Measurements from ENCODE around the gene KLHL13.

KLHL13 gene

DNA sequence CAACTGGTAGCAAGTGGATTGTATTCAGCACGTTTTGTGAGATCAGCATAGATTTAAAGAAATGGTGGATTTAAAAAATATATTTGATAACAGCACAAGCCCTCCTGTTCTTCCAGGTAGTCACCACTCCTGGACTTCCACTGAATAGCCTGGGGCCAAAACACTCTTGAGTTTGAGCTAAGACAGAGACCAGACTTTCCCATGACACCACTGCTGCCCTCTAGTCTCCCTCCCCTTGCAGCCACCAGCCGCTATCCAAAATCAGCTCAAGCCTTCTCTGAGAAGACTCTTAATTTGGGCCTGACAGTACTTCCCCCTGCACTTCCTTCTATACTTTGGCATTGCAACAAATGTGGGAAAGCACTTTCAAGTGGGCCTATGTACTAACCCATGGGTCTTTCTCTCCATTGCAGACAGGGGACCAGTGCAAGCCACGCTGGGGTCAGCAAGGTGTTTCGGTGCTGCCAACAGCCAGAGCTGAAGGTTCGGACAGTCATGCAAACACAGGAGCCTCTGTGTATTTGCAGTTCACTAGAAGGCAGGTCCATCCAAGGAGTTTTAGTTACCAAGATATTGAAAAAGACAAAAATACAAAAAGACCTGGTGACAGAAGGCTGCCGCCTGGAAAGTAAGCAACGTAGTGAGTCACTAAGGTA lies 40.5 kb upstream of the KLHL13 start:
- TF ChIP-seq CSDC2 (CRISPR knock-in tag; IDR thresholded peaks at IDR 0.05) = no peak
- TF ChIP-seq, protein P1, sequence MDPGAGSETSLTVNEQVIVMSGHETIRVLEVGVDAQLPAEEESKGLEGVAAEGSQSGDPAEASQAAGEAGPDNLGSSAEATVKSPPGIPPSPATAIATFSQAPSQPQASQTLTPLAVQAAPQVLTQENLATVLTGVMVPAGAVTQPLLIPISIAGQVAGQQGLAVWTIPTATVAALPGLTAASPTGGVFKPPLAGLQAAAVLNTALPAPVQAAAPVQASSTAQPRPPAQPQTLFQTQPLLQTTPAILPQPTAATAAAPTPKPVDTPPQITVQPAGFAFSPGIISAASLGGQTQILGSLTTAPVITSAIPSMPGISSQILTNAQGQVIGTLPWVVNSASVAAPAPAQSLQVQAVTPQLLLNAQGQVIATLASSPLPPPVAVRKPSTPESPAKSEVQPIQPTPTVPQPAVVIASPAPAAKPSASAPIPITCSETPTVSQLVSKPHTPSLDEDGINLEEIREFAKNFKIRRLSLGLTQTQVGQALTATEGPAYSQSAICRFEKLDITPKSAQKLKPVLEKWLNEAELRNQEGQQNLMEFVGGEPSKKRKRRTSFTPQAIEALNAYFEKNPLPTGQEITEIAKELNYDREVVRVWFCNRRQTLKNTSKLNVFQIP (CRISPR knock-in tag; IDR thresholded peaks at IDR 0.05; ENCODE audit: borderline replicate concordance, low read depth) = no peak
- TF ChIP-seq, protein P2, sequence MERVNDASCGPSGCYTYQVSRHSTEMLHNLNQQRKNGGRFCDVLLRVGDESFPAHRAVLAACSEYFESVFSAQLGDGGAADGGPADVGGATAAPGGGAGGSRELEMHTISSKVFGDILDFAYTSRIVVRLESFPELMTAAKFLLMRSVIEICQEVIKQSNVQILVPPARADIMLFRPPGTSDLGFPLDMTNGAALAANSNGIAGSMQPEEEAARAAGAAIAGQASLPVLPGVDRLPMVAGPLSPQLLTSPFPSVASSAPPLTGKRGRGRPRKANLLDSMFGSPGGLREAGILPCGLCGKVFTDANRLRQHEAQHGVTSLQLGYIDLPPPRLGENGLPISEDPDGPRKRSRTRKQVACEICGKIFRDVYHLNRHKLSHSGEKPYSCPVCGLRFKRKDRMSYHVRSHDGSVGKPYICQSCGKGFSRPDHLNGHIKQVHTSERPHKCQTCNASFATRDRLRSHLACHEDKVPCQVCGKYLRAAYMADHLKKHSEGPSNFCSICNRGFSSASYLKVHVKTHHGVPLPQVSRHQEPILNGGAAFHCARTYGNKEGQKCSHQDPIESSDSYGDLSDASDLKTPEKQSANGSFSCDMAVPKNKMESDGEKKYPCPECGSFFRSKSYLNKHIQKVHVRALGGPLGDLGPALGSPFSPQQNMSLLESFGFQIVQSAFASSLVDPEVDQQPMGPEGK (CRISPR knock-in tag; IDR thresholded peaks at IDR 0.05; ENCODE audit: borderline replicate concordance) = no peak
- TF ChIP-seq ZC3H10 (CRISPR knock-in tag; IDR thresholded peaks at IDR 0.05) = no peak
- TF ChIP-seq ZFP30 (CRISPR knock-in tag; IDR thresholded peaks at IDR 0.05) = no peak
- no peak for TF ChIP-seq BACH2 (CRISPR knock-in tag; IDR thresholded peaks at IDR 0.05; ENCODE audit: borderline replicate concordance)
- TF ChIP-seq ZNF70 (CRISPR knock-in tag; IDR thresholded peaks at IDR 0.05) = no peak
- TF ChIP-seq, protein P3, sequence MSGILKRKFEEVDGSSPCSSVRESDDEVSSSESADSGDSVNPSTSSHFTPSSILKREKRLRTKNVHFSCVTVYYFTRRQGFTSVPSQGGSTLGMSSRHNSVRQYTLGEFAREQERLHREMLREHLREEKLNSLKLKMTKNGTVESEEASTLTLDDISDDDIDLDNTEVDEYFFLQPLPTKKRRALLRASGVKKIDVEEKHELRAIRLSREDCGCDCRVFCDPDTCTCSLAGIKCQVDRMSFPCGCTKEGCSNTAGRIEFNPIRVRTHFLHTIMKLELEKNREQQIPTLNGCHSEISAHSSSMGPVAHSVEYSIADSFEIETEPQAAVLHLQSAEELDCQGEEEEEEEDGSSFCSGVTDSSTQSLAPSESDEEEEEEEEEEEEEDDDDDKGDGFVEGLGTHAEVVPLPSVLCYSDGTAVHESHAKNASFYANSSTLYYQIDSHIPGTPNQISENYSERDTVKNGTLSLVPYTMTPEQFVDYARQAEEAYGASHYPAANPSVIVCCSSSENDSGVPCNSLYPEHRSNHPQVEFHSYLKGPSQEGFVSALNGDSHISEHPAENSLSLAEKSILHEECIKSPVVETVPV (CRISPR knock-in tag; IDR thresholded peaks at IDR 0.05) = no peak
- TF ChIP-seq, protein P4, sequence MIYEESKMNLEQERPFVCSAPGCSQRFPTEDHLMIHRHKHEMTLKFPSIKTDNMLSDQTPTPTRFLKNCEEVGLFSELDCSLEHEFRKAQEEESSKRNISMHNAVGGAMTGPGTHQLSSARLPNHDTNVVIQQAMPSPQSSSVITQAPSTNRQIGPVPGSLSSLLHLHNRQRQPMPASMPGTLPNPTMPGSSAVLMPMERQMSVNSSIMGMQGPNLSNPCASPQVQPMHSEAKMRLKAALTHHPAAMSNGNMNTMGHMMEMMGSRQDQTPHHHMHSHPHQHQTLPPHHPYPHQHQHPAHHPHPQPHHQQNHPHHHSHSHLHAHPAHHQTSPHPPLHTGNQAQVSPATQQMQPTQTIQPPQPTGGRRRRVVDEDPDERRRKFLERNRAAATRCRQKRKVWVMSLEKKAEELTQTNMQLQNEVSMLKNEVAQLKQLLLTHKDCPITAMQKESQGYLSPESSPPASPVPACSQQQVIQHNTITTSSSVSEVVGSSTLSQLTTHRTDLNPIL (CRISPR knock-in tag; IDR thresholded peaks at IDR 0.05; ENCODE audit: low read depth) = no peak
- TF ChIP-seq ZNF565 (CRISPR knock-in tag; conservative IDR thresholded peaks at IDR 0.05; ENCODE audit: low read depth) = no peak
- no peak for TF ChIP-seq GLIS3 (CRISPR knock-in tag; IDR thresholded peaks at IDR 0.05)
- no peak for TF ChIP-seq ZNF8 (CRISPR knock-in tag; IDR thresholded peaks at IDR 0.05)
- no peak for TF ChIP-seq TOX (CRISPR knock-in tag; IDR thresholded peaks at IDR 0.05; ENCODE audit: borderline replicate concordance)
- TF ChIP-seq ESRRG (CRISPR knock-in tag; IDR thresholded peaks at IDR 0.05) = no peak
- no peak for TF ChIP-seq ZFP3 (CRISPR knock-in tag; IDR thresholded peaks at IDR 0.05)
- TF ChIP-seq SNAI2 (CRISPR knock-in tag; IDR thresholded peaks at IDR 0.05) = no peak
- no peak for TF ChIP-seq ARNTL (CRISPR knock-in tag; IDR thresholded peaks at IDR 0.05; ENCODE audit: borderline replicate concordance, low read depth)
- TF ChIP-seq OSR1 (CRISPR knock-in tag; IDR thresholded peaks at IDR 0.05) = no peak
- ATAC-seq = no peak

DNA sequence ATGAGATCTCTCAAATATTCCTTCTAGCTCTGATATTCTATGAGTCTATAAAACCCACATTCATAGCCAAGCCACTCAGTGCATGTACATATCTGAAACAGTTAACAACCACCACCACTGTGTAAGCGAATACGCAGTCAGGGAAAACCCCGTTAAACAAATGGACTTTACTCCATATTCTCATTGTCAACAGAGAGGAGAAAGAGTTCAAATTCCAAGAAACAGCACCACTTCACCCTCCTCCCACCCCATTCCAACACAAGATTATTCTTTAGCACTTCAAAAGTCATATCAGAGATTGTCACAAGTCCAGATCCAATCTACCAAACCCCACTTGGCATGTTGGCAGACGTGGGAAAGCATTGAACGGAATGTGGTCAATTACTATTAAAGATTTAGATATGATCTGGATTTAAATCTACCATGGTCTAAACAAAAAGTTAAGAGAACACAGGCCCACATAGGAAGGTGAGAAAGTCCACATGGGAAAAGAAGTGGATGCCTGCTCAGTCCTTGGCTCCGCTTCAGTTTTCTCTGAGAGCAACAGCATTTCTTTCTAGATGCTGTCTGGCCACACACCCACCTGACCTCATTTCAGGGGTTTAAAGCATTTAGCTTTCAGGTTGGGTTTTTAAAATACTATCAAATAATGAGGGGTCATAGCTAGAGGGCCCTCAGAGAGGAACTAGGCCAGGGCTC lies 39.8 kb upstream of the KLHL13 start:
- ATAC-seq = no peak
- TF ChIP-seq BACH2 (CRISPR knock-in tag; IDR thresholded peaks at IDR 0.05; ENCODE audit: borderline replicate concordance) (no peak), ZNF565 (CRISPR knock-in tag; conservative IDR thresholded peaks at IDR 0.05; ENCODE audit: low read depth) (no peak), ZFP3 (CRISPR knock-in tag; IDR thresholded peaks at IDR 0.05) (no peak), ZNF8 (CRISPR knock-in tag; IDR thresholded peaks at IDR 0.05) (no peak), GLIS3 (CRISPR knock-in tag; IDR thresholded peaks at IDR 0.05) (no peak), ARNTL (CRISPR knock-in tag; IDR thresholded peaks at IDR 0.05; ENCODE audit: borderline replicate concordance, low read depth) (no peak), ZNF70 (CRISPR knock-in tag; IDR thresholded peaks at IDR 0.05) (no peak), ZFP30 (CRISPR knock-in tag; IDR thresholded peaks at IDR 0.05) (no peak), RARB (CRISPR knock-in tag; IDR thresholded peaks at IDR 0.05) (no peak), TOX (CRISPR knock-in tag; IDR thresholded peaks at IDR 0.05; ENCODE audit: borderline replicate concordance) (no peak), TCF4 (CRISPR knock-in tag; IDR thresholded peaks at IDR 0.05; ENCODE audit: borderline replicate concordance) (no peak), ESRRG (CRISPR knock-in tag; IDR thresholded peaks at IDR 0.05) (no peak), OSR1 (CRISPR knock-in tag; IDR thresholded peaks at IDR 0.05) (no peak)
- TF ChIP-seq, protein P3 (CRISPR knock-in tag; IDR thresholded peaks at IDR 0.05) = no peak
- TF ChIP-seq, protein P5, sequence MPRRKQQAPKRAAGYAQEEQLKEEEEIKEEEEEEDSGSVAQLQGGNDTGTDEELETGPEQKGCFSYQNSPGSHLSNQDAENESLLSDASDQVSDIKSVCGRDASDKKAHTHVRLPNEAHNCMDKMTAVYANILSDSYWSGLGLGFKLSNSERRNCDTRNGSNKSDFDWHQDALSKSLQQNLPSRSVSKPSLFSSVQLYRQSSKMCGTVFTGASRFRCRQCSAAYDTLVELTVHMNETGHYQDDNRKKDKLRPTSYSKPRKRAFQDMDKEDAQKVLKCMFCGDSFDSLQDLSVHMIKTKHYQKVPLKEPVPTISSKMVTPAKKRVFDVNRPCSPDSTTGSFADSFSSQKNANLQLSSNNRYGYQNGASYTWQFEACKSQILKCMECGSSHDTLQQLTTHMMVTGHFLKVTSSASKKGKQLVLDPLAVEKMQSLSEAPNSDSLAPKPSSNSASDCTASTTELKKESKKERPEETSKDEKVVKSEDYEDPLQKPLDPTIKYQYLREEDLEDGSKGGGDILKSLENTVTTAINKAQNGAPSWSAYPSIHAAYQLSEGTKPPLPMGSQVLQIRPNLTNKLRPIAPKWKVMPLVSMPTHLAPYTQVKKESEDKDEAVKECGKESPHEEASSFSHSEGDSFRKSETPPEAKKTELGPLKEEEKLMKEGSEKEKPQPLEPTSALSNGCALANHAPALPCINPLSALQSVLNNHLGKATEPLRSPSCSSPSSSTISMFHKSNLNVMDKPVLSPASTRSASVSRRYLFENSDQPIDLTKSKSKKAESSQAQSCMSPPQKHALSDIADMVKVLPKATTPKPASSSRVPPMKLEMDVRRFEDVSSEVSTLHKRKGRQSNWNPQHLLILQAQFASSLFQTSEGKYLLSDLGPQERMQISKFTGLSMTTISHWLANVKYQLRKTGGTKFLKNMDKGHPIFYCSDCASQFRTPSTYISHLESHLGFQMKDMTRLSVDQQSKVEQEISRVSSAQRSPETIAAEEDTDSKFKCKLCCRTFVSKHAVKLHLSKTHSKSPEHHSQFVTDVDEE (CRISPR knock-in tag; IDR thresholded peaks at IDR 0.05) = no peak
- TF ChIP-seq, protein P4 (CRISPR knock-in tag; IDR thresholded peaks at IDR 0.05; ENCODE audit: low read depth) = no peak
